HG03108 (cell line): ENCODE measurements around the gene GRIK2.

Source experiments
- ATAC-seq: cut with Tn5 transposase; IDR thresholded peaks from one replicate; pipeline ENCODE4 v1.9.1; 2021; ENCODE audit warnings: moderate library complexity; ENCODE audit not compliant: unreplicated experiment

GRIK2 gene

GRCh38 chr6:101765281-101765680 is 371.8 kb downstream of the GRIK2 start:
- no peak for ATAC-seq

DNA sequence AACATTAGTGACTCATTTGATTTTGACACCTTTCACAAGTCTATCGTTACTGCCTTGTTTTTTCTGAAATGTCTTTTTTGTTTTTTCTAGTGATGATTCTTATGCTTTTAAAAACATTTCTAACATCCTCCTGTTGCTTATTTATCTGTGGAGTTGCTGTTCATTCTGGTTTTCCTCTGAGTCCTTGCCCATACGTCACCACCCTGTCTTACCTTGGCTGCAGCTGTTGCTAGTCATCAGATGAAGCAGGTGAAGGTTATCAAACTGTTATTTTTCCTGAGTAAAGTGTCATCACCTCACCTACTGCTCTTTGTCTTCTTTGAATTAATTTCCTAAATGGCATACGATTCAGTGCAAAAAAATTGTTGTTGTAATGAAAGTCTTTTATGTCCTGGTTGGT is 376.6 kb downstream of the GRIK2 start:
- ATAC-seq = no peak

DNA sequence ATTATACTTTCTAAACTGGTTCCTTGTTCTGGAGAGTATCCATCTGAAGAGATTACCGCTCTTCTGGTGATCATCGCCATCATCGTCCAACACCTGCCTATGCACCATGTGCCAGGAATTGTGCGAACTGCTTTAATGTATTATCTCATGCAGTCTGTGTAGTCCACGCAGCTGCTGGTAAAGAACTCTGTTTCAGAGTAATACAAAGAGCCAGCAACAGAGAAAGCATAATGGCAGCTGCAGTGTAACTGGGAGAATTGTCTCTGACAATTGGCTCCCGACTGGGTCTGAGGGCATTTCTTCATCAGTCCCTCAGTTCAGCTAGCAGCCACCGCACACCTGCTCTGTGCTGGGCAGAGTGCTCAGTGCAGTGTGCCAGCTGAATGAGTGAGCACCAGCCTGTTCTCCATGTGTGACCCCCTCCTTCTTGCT is 383.4 kb downstream of the GRIK2 start:
- ATAC-seq = no peak

DNA sequence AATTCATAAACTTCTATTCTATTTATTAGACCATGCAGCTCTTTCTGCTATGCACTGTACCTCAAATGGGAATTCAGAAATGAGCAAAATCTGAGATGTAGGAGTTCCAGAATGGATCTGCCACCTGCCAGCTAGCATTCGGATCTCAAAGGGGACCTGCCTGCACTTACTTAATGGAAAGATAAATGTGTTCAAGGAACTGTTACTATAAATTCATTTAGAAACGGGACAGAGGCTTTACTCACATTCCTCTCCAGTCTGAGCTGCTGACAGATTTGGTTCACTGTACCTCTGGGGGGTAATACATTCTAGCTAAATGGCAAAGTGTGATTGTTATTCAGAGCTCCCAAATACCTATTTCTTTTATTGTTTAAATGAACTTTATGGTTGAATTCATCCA is 384.1 kb downstream of the GRIK2 start:
- ATAC-seq = no peak

DNA sequence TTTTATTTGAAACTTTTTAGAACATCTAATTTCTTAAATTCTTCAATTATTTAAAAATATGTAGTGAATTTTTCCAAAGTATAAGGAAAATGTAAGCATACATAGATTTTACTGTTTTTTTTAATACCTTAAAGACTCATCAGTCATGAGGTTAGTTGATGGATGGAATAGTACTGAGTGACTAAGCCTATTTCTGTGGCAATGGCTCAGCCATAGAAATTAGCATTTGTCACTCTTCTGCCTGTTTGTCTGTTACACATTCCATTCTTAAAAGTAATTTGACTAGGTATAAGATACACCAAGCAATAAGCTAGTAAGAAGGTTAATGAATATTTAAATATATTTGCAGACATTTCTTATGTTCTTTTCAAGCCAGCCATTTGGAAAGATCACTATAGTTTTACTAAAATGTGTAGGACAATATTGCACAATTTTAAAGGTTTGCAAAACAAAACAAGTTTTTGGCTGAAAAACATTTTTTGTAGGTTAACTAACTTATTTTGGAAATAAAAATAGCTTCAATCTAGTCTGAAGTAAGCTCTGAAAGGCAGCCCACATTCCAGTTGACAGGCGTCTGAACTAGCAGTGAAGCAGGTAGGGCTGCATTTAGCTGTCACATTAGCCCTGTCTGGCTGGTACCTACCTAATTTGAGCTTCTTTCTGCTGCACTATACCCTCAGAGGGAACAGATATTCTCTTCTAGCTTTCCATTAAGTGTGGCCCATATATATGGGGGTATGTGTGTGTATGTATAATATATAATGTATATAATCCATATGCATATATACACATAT is 385.7 kb downstream of the GRIK2 start:
- no peak for ATAC-seq

DNA sequence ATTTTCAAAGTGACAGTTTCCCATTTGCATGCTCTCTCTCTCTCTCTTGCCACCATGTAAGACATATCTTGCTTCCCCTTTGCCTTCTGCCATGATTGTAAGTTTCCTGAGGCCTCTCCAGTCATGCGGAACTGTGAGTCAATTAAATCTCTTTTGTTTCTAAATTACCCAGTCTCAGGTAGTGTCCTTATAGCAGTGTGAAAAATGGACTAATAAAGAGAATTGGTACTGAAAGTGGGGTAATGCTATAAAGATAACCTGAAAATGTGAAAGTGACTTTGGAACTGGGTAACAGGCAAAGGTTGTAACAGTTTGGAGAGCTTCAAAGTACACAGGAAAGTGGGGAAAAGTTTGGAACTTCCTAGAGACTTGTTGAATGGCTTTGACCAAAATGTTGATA is 389.8 kb downstream of the GRIK2 start:
- ATAC-seq = no peak

GRCh38 chr6:101784094-101784493 is 390.6 kb downstream of the GRIK2 start:
- no peak for ATAC-seq

- no peak for ATAC-seq
These were observed 406.0 kb downstream of the GRIK2 start for GRCh38 chr6:101799531-101799930.

GRCh38 chr6:101800598-101800997 is 407.1 kb downstream of the GRIK2 start:
- ATAC-seq = no peak

DNA sequence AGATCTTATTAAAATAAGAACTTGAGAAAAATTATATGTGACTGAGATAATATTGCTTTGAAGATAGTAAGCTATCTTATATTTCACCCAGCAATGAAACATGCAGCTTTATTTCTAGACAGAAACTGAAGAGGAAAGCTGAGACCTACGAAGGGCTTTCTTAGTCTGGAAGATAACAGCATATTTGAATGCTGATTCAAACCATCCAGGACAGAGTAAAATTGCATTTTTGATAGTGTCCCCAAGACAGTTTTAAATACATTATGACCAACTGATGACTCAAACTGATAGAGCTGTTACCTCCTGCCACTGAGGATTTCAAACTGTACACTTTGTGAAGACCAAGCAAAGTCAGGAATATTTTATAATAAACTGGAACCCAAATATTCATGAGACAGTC is 409.6 kb downstream of the GRIK2 start:
- no peak for ATAC-seq

GRCh38 chr6:101806241-101806640 is 412.7 kb downstream of the GRIK2 start:
- no peak for ATAC-seq

DNA sequence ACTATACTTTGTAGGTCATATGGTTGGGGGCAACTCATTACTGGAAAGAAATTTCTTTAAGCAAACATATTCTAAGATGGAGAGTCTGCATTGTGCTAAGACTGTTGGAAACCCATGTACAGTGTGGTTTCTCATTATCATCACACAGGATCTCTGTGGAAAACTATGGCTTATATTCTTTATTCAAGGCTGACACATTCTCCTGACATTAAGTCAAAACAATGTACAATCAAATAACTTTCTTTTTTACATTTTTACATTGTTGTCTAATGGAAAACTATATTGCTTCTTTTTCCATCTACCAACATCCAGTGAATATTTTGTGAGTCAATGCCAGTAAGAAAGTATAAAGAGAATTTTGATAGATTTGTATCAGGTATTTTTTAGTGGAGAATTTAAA is 417.6 kb downstream of the GRIK2 start:
- ATAC-seq = no peak

DNA sequence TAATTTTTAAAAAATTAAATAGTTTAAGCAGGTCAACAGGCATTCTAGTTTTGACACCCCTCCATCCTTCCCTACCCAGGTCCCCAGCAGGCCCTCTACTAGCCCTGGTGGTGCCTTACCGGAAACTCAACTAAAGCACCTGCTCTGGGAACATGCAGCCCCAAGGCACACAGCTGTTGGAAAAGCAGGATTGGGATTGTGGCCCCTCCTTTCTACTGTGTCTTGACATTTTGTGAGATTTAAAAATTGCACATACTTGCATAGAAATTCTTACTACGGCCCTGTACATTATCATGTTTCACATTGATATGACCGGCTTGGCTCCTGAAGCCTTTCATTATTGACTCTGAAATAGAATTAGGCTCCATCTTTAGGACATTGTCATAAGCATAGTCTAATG is 423.2 kb downstream of the GRIK2 start:
- ATAC-seq = no peak

- ATAC-seq = no peak
These were observed 424.5 kb downstream of the GRIK2 start for GRCh38 chr6:101818051-101818450.

GRCh38 chr6:101824551-101825345 is 431.2 kb downstream of the GRIK2 start:
- no peak for ATAC-seq

DNA sequence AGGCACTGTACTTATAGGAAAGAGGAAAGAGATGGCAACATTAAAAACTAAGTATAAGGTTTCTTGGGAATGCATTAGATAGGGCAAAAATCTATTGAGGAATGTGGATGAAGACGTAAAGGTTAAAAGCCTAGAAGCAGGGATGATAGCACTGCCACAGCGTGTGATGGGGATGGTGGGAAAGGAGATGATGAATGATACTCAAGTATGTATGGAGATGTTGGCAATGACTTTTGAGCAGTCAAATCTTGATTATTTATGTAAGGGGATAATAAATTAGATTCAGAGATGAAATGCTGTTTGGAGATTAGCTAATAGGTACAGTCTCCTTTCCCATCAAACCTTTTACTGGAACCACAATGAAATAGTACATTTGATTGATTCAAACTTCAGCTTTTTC is 432.8 kb downstream of the GRIK2 start:
- ATAC-seq = no peak

DNA sequence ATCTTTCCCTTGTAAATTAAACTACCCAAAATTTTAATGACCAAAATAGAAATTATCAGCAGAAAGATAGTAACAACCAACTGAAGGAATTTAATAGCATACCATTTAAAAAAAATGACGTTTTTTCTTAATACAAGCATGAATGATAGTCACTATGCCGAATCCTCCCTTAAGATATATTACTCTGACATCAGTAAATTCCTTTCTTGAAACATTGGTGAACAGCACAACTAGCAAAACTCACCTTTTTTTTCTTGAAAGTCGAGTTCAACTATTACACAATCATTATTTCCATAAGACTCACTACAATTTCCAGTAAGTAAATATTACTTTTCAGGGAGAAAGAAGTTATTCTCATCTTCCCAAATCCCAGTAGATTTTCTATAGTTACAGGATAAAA is 433.2 kb downstream of the GRIK2 start:
- no peak for ATAC-seq

- ATAC-seq = no peak
These were observed 437.1 kb downstream of the GRIK2 start for GRCh38 chr6:101830501-101831031.

DNA sequence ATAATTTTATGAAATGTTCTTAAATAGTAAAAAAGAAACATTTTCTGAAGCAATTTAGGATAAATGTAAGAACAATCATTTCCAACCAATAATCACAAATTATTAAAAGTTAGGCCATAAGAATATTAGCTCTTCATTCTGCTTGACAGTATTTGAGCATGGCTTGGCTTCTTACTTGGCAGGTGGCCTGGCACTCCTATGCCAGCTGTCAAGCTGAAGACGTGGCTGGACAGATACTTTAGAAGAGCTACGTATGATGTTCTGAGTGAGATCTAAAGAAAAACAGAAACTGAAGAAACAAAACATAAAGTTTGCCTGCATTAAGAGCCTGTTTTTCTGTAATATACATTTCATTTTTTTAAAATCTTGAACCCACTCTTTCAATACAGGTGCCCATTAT is 438.9 kb downstream of the GRIK2 start:
- ATAC-seq = no peak

GRCh38 chr6:101840100-101840499 is 446.6 kb downstream of the GRIK2 start:
- no peak for ATAC-seq

DNA sequence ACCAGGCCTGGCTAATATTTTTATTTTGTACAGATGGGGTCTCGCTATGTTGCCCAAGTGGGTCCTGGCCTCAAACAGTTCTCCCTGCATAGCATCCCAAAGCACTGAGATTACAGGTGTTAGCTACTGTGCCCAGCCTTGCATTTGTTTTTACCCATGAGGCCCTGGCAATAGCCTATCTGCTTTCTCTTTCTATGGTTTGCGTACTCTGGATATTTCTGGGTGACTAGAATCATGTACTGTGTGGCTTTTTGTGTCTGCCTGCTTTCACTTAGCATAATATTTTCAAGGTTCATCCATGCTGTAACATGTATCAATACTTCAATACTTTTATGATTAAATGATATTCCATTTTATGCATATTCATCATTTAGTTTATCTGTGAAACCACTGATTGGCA is 451.7 kb downstream of the GRIK2 start:
- ATAC-seq = no peak

- ATAC-seq = no peak
These were observed 452.1 kb downstream of the GRIK2 start for GRCh38 chr6:101845621-101846020.
